Measurements from ENCODE around the gene GCHFR.
A peak's percentile ranks its signal among the peaks of the same experiment; 100 is the strongest.

GCHFR gene

GRCh38 chr15:40763801-40764628 is at the start of gene GCHFR:
TSS of gene GCHFR (plus strand) at chr15:40764068. CDS start at chr15:40764181, 113 bp downstream.
- DNase-seq (ENCODE audit: low read depth, low spot score): peak; percentile 90

GRCh38 chr15:40714144-40714543 is 49.7 kb upstream of the GCHFR start:
- no peak for DNase-seq (ENCODE audit: low read depth, low spot score)

DNA sequence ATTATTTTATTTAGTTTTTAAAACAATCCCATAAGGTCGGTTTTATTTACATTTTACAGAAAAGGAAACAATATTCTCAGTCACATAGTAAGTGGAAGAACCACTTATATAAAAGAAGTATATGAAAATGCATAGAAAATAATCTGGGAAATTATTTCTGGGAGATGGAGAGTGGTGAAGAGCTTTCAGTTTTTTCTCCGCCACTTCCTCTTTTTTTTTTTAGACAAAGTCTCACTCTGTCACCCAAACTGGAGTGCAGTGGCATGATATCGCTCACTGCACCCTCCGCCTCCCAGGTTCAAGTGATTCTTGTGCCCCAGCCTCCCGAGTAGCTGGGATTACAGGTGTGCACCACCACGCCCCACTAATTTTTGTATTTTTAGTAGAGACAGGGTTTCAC is 47.7 kb upstream of the GCHFR start:
- DNase-seq (ENCODE audit: low read depth, low spot score): no peak

- no peak for DNase-seq (ENCODE audit: low read depth, low spot score)
Observed at GRCh38 chr15:40721701-40722100, 42.2 kb upstream of the GCHFR start.

- no peak for DNase-seq (ENCODE audit: low read depth, low spot score)
Observed at GRCh38 chr15:40722354-40722753, 41.5 kb upstream of the GCHFR start.

DNA sequence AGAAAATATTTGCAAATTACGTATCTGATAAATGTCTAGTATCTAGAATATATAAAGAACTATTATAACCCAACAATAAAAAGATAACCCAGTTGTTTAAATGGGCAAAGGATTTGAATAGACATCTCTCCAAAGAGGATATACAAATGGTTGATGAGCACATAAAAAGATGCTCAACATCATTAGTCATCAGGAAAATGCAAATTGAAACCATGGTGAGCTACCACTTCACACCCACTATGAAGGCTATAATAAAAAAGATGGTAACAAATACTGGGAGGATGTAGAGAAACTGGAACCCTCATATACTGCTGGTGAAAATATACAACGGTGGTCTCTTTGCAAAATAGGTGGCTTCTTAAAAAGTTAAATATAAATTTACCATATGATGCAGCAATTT is 40.9 kb upstream of the GCHFR start:
- DNase-seq (ENCODE audit: low read depth, low spot score): no peak

DNA sequence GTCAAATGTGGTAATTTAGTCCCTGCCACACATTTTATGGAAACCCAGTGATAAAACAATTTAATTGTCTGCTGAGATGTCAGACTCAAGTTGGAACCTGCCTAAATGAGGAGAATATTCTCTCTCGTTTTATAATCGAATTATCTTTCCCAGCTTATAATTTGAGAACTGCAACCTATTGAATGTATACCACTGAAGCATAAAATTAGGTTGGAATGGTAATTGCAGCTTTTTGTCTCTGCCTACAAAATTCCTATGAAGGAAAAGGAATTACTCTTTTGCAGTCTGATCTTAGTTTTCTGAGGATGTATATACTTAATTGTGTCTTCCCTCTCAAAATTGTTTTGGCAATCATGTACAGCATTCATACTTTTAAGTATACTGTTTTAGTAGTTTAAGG is 39.9 kb upstream of the GCHFR start:
- DNase-seq (ENCODE audit: low read depth, low spot score): no peak

DNA sequence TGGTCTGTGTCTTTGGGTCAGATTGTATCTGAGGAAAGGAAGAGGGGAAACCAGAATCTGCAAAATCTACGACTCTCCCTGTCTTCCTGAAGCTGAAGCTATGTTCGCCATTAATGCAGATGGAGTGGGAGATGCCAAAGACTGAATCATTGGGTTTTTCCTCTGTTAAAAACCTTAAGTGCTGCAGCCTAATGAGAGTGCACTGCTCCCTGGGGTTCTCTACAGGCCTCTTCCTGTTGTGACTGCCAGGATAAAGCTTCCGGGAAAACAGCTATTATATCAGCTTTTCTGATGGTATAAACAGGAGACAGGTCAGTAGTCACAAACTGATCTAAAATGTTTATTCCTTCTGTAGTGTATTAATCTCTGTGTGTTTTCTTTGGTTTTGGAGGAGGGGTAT is 32.8 kb upstream of the GCHFR start:
- no peak for DNase-seq (ENCODE audit: low read depth, low spot score)

DNA sequence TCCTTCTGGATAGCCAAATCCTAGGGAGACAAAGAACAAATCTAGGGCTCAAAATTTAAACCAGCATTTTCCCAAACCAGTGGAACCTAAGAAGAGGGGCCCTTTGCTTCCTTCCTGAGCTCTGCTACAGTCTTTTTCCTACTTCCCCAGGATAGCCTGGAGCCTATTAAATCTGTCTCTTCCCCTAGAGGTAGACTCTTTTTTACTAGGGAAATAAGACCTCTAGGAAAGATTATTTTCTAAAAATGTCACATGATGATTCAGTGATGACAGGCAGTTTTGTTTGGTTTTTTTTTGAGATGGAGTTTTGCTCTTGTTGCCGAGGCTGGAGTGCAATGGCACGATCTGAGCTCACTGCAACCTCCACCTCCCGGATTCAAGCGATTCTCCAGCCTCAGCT is 27.3 kb upstream of the GCHFR start:
- DNase-seq (ENCODE audit: low read depth, low spot score): no peak

- DNase-seq (ENCODE audit: low read depth, low spot score): no peak
Observed at GRCh38 chr15:40737048-40737447, 26.8 kb upstream of the GCHFR start.

- DNase-seq (ENCODE audit: low read depth, low spot score): peak; percentile 13
Observed at GRCh38 chr15:40739047-40739446, 24.8 kb upstream of the GCHFR start.

DNA sequence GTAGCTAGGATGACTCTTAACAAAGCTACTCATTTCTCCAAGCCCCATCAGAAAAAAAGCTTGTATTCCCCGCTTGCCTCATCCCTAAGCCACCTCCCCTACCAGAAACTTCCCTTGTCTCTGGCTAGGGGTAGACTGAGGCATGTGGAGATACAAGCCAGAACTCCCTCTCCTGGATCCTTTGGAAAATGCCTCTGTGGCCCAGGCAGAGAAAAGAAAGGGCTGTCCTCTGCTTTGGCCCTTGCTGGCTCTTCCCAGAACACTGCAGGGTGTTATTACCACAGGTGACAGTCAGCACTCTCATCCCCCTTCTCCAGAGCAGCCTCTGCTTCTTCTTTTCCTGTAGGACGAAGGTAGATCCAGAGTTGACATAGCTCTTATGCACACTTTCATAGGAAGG is 24.0 kb upstream of the GCHFR start:
- DNase-seq (ENCODE audit: low read depth, low spot score): no peak

DNA sequence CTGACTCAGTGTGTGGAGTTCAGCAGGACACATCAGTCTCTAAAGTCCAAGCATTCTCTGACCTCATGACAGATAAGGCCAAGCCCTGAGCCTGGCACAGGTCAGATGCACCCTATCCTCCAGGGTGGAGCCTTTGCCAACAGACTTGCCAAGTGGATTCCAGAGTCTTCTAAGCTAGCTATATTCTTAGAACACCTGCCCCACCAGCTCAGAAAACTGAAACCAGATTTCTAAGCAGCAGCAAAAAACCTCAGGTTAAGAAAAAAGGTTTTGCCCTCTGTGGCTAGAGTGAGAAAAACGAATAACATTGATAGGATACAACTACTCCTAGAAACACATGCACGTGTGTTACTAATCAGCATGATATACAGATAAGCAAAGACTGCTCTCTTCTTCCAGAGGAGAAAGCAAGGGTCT is 20.4 kb upstream of the GCHFR start:
- no peak for DNase-seq (ENCODE audit: low read depth, low spot score)

DNA sequence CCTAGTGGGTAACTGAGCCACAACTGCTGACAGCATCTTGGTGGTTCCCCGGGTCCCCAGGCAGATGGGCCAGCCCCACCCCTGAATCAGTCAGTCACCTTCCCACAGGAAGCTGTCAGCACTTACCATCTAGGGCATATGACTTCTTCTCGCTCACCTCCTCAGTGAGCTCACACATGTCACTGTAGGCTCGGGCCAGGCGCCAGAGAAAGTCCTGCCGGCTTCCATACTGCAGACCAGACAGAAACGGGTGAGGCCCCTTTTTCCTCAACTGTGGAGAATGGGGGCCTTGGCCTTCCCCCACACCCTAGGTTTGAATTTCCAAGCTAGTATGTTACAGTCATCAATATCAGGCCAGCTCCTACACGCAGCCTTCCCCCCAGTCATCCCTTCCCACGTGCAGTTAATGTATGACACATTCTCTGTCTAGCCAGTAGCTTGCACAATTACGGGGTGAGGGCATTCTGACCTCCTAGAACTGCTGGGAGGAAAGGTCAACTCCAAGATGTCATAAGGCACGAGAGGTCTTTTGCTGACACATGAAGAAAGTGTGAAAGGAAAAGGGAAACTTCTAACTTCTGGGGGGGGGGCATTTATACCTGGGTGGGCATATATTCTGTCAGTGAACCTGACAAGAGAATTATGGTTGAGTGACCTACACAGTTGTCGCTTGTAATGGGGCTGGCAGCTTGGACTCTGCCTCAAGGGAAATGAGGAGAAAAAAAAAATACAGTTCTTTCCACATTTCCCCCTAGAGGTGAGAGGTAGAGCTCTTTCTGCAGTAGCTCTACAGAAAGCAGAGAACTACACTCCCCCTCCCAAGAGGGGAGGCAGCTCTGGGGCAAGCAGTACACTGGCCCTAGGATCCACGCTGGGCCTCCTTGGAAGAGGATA is 19.7 kb upstream of the GCHFR start:
- DNase-seq (ENCODE audit: low read depth, low spot score): no peak

- no peak for DNase-seq (ENCODE audit: low read depth, low spot score)
Observed at GRCh38 chr15:40744815-40745152, 19.1 kb upstream of the GCHFR start.

DNA sequence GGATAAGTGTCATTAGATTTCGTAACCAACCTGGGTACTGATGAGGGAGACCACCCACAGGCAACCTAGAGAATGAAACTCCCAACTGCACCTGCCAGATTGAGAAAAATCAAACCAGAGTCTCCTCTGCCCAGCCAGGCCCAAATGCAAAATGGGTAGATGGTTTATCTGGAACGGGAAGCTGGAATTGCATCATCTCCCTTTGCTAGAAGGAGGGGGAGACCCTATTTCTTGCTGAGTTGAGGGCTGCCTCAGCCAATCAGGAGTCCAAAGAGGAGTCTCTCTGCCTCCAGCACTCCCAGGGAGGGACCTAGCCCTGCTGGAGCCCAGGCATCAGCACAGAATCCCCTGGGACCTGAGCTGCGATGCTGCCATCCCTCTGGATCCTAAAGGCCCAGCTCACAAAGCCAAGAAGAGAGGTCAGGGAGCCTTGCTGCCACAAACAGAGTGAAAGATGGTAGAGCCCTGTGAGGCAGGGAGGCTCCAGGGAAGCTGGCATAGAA is 16.9 kb upstream of the GCHFR start:
- DNase-seq (ENCODE audit: low read depth, low spot score): no peak

- DNase-seq (ENCODE audit: low read depth, low spot score): no peak
Observed at GRCh38 chr15:40747685-40748631, 15.9 kb upstream of the GCHFR start.

- DNase-seq (ENCODE audit: low read depth, low spot score): no peak
Observed at GRCh38 chr15:40749151-40749630, 14.7 kb upstream of the GCHFR start.

DNA sequence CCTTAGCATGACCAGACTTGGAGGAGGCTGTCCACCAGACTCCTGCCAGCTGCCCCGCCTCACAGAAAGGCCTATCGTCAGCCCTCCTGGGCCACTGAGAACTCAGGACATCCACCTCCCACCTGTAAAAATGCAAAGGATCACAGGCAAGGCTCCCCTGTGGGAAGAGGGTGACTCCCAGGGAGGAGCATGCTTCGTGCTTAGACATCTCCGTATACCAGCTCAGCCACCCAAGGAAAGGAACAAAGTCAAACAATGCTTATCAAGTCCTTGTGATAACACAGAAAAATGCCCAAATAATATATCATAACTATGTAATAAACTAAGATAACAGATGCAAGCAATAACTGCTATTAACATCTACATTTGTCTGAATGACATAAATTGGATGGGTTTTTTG is 13.0 kb upstream of the GCHFR start:
- no peak for DNase-seq (ENCODE audit: low read depth, low spot score)

- no peak for DNase-seq (ENCODE audit: low read depth, low spot score)
Observed at GRCh38 chr15:40751745-40752144, 12.1 kb upstream of the GCHFR start.

DNA sequence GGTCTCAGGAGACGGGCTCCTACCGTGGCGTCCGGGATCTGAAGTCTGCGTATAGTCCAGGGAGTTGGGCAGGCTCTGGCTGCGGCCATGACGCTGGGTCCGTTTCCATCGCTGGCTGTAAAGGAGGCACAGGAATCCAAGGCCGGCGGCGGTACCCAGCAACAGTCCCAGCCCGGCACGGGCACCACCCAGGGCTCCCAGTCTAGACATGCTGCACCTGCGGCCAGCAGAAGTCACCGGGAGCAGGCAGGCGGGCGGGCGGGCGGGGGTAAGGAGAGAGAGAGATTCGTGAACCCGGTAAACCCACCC is 9.3 kb upstream of the GCHFR start:
- peak; percentile 41 for DNase-seq (ENCODE audit: low read depth, low spot score)

Data from astrocyte of the hippocampus (primary cell).